Dendritic cell treated with granulocyte-macrophage colony-stimulating factor and Interleukin-4, amounts not matched to agents 40 ng/mL and 50 ng/mL, for 4 days (primary cell): ENCODE results near the gene GJB1.
"Not testable (repeated sequence)": the region's sequence is repeated elsewhere in the genome, so short reads cannot be mapped to it uniquely, and the experiment has no call there.

Source experiments
- H3K27ac Mint-ChIP-seq: one replicate; pipeline ENCODE4 v1.8.0; 2022; ENCODE audit warnings: mild to moderate bottlenecking, mixed read lengths
- H3K27me3 Mint-ChIP-seq: one replicate; pipeline ENCODE4 v1.8.0; 2022; ENCODE audit warnings: mild to moderate bottlenecking, mixed read lengths
- H3K36me3 Mint-ChIP-seq: one replicate; pipeline ENCODE4 v1.8.0; 2022; ENCODE audit warnings: low read depth, mixed read lengths
- H3K4me1 Mint-ChIP-seq: one replicate; pipeline ENCODE4 v1.8.0; 2022; ENCODE audit warnings: low read depth, mixed read lengths
- H3K4me3 Mint-ChIP-seq: one replicate; pipeline ENCODE4 v1.8.0; 2022; ENCODE audit warnings: mild to moderate bottlenecking, moderate library complexity, mixed read lengths
- H3K9me3 Mint-ChIP-seq: one replicate; pipeline ENCODE4 v1.8.0; 2022; ENCODE audit warnings: mixed read lengths
- intact Hi-C: fragments of 100-400 bp; cut with micrococcal nuclease; formaldehyde crosslinking; loops from one replicate; pipeline ENCODE4 v1.15.0; 2022

The GJB1 gene

GRCh38 chrX:71253253-71254091, 30.4 kb downstream of the GJB1 start:
- peaks cover 38% of the 10 kb centered on the region for H3K36me3 Mint-ChIP-seq
- no peaks in the 10 kb centered on the region for H3K9me3 Mint-ChIP-seq
- no peaks in the 10 kb centered on the region for H3K27me3 Mint-ChIP-seq
- H3K4me1 Mint-ChIP-seq: peaks cover 44% of the 10 kb centered on the region
- intact Hi-C loops: loop anchor here (1.0 to 10.0 kb wide), 2 partner anchors 30 to 69 kb away; partner anchors contain the start of gene NONO
- peak overlapping the region; percentile 87 for H3K4me3 Mint-ChIP-seq
- peak overlapping the region; percentile 97 for H3K27ac Mint-ChIP-seq

- H3K4me3 Mint-ChIP-seq: peak within 1 kb of the TSS; percentile 87
- H3K27ac Mint-ChIP-seq: peak within 1 kb of the TSS; percentile 97
- intact Hi-C loops: loop anchor here (1.0 to 10.0 kb wide), 2 partner anchors 29 to 70 kb away; partner anchors contain the start of gene NONO
- peaks cover 44% of the 10 kb centered on the region for H3K4me1 Mint-ChIP-seq
- peaks cover 29% of the 10 kb centered on the region for H3K36me3 Mint-ChIP-seq
- H3K9me3 Mint-ChIP-seq: no peaks in the 10 kb centered on the region
- H3K27me3 Mint-ChIP-seq: no peaks in the 10 kb centered on the region
These were observed 31.3 kb downstream of the GJB1 start, which contains the start of gene ZMYM3 for GRCh38 chrX:71254092-71254963. ZMYM3 (minus strand) TSS chrX:71254140; CDS start chrX:71253255, 885 bp downstream.

- intact Hi-C loops: loop anchor here (10.0 kb wide), 1 partner anchor 71 kb away; no protein-coding TSS in a partner anchor
- Mint-ChIP-seq H3K36me3 (peaks cover 13% of the 10 kb centered on the region), H3K27me3 (no peaks in the 10 kb centered on the region), H3K4me1 (peaks cover 32% of the 10 kb centered on the region), H3K4me3 (no peak overlapping the region), H3K9me3 (no peaks in the 10 kb centered on the region), H3K27ac (peak overlapping the region; percentile 97)
These were observed 33.0 kb downstream of the GJB1 start for GRCh38 chrX:71256051-71256450.

- intact Hi-C loops: loop anchor here (10.0 kb wide), 1 partner anchor 72 kb away; no protein-coding TSS in a partner anchor
- Mint-ChIP-seq H3K36me3 (peaks cover 13% of the 10 kb centered on the region), H3K4me3 (no peak overlapping the region), H3K9me3 (no peaks in the 10 kb centered on the region), H3K27me3 (no peaks in the 10 kb centered on the region), H3K27ac (no peak overlapping the region), H3K4me1 (peaks cover 25% of the 10 kb centered on the region)
These were observed 33.8 kb downstream of the GJB1 start for GRCh38 chrX:71256856-71257255.

- H3K27me3 Mint-ChIP-seq, H3K36me3 Mint-ChIP-seq, H3K4me3 Mint-ChIP-seq, H3K9me3 Mint-ChIP-seq, H3K27ac Mint-ChIP-seq, intact Hi-C loops, H3K4me1 Mint-ChIP-seq: not testable (repeated sequence)
These were observed 45.6 kb downstream of the GJB1 start for GRCh38 chrX:71268624-71269023.

GRCh38 chrX:71269801-71270395, 46.9 kb downstream of the GJB1 start:
- H3K4me3 Mint-ChIP-seq: no peak overlapping the region
- intact Hi-C loops: no loop called here
- H3K27ac Mint-ChIP-seq: no peak overlapping the region
- no peaks in the 10 kb centered on the region for H3K4me1 Mint-ChIP-seq
- no peaks in the 10 kb centered on the region for H3K36me3 Mint-ChIP-seq
- no peaks in the 10 kb centered on the region for H3K27me3 Mint-ChIP-seq
- no peaks in the 10 kb centered on the region for H3K9me3 Mint-ChIP-seq

GRCh38 chrX:71272313-71272712, 49.3 kb downstream of the GJB1 start:
- H3K9me3 Mint-ChIP-seq, H3K27ac Mint-ChIP-seq, H3K36me3 Mint-ChIP-seq, intact Hi-C loops, H3K27me3 Mint-ChIP-seq, H3K4me1 Mint-ChIP-seq, H3K4me3 Mint-ChIP-seq: not testable (repeated sequence)
